ENCODE data around the gene C16orf92. TPM values are rescaled to one million over a fixed set of nuclear protein-coding genes. Genes with fewer than 3 reads are reported as not detected.

The C16orf92 gene
- polyA plus RNA-seq, 1 donor from 2014 or later = not detected

DNA sequence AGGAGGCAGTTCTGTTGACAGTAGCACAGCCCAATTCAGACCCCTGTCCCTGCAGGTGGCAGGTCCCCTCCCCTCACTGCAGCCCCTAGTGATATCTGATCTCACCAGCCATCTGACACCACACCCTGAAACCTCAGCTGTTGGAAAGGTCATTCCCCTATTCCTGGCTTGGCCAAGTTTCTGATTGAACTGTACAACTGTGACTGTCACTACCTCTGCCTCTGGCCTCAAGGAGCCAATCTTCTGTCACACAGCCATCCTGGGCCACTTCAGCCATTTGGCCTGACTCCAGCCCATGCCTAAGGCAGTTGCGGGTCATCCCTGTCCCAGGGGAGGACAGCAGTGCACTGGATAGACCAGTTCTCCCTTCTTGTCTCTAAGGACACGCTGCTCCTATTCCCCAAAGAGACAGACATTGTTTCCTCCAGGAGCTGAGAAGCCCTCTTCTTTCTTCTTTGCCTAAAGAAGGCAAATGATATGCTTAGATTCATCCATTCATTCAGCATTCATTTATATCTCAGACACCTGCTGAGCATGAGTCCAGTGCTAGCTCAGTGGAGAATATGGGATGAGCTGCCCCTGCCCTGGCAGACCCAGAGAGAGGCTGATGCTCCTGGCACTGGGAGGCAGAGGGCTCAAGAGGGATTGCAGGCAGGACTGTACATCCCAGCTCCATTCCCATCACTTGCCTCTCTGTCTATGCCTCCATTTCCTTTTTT is 38.0 kb downstream of the C16orf92 start:
- H3K27me3 ChIP-seq (ENCODE audit: insufficient read depth, low read depth, low read length) = no peaks in the 10 kb centered on the region
- H3K79me2 ChIP-seq (replicated peaks; ENCODE audit: insufficient read depth, low read length) = no peaks in the 10 kb centered on the region
- H3K9me2 ChIP-seq (ENCODE audit: insufficient read depth, low read length) = no peaks in the 10 kb centered on the region
- H2AFZ ChIP-seq (ENCODE audit: low read depth, low read length) = no peak overlapping the region
- no peak overlapping the region for H3K9ac ChIP-seq (ENCODE audit: low read length)
- H3K4me3 ChIP-seq (ENCODE audit: low read length) = no peak overlapping the region
- no peak overlapping the region for H3K4me2 ChIP-seq (ENCODE audit: low read length)
- H3K27ac ChIP-seq (ENCODE audit: low read length) = no peak overlapping the region
- TF ChIP-seq RAD21 (conservative IDR thresholded peaks at IDR 0.05) = no peak
- TF ChIP-seq, protein P1, sequence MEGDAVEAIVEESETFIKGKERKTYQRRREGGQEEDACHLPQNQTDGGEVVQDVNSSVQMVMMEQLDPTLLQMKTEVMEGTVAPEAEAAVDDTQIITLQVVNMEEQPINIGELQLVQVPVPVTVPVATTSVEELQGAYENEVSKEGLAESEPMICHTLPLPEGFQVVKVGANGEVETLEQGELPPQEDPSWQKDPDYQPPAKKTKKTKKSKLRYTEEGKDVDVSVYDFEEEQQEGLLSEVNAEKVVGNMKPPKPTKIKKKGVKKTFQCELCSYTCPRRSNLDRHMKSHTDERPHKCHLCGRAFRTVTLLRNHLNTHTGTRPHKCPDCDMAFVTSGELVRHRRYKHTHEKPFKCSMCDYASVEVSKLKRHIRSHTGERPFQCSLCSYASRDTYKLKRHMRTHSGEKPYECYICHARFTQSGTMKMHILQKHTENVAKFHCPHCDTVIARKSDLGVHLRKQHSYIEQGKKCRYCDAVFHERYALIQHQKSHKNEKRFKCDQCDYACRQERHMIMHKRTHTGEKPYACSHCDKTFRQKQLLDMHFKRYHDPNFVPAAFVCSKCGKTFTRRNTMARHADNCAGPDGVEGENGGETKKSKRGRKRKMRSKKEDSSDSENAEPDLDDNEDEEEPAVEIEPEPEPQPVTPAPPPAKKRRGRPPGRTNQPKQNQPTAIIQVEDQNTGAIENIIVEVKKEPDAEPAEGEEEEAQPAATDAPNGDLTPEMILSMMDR (IDR thresholded peaks at IDR 0.05; ENCODE audit: poor library complexity, severe bottlenecking) = no peak
- no peak for TF ChIP-seq SMC3 (conservative IDR thresholded peaks at IDR 0.05; ENCODE audit: poor library complexity)
- TF ChIP-seq EZH2 (IDR thresholded peaks at IDR 0.05; ENCODE audit: borderline replicate concordance, insufficient read depth, low read length, poor library complexity, severe bottlenecking) = no peak
- TF ChIP-seq TAF1 (IDR thresholded peaks at IDR 0.05; ENCODE audit: low read depth) = no peak
- TF ChIP-seq EP300 (conservative IDR thresholded peaks at IDR 0.05; ENCODE audit: poor library complexity, severe bottlenecking) = no peak
- no peak for TF ChIP-seq POLR2AphosphoS5 (IDR thresholded peaks at IDR 0.05)
- no peaks in the 10 kb centered on the region for H3F3A ChIP-seq (ENCODE audit: insufficient read depth, low read length, poor library complexity, severe bottlenecking)
- H3K36me3 ChIP-seq (ENCODE audit: insufficient read depth, low read length) = no peaks in the 10 kb centered on the region
- H4K20me1 ChIP-seq (ENCODE audit: insufficient read depth) = no peaks in the 10 kb centered on the region
- H3K9me3 ChIP-seq (ENCODE audit: low read length) = no peaks in the 10 kb centered on the region

DNA sequence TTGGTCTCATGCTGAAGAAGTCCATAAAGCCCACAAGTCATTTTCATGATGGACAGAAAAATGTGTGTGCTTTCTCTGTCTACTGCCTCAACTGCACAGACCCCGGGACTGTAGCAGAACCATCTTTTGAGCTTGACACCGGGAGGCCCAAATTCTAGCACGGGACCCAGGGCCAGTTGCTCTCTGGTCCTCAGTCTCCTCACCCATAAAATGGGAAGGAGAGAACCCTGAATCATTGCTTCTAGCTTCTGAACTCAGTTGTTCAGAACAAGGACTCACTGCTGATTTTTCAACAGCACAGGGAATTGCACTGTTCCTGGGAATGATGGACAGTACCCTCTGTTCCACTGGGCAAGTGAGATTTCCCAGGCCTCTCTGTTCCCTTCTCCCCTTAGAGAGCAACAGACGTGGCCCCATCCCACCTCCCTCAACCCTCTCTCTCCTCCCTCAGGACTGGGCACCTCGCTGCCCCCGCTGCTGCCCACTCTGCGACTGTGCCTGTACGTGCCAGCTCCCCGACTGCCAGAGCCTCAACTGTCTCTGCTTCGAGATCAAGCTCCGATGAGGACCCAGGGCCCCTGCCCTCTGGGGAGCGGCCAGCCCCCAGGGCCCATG is 40.4 kb downstream of the C16orf92 start:
- Histone ChIP-seq H3K9ac (ENCODE audit: low read length) (peak overlapping the region; percentile 95), H3K9me2 (ENCODE audit: insufficient read depth, low read length) (no peaks in the 10 kb centered on the region), H4K20me1 (ENCODE audit: insufficient read depth) (no peaks in the 10 kb centered on the region), H3K79me2 (replicated peaks; ENCODE audit: insufficient read depth, low read length) (peaks cover 11% of the 10 kb centered on the region), H3K4me3 (ENCODE audit: low read length) (peak overlapping the region; percentile 97), H3K27me3 (ENCODE audit: insufficient read depth, low read depth, low read length) (no peaks in the 10 kb centered on the region), H3K4me2 (ENCODE audit: low read length) (peak overlapping the region; percentile 83), H3K36me3 (ENCODE audit: insufficient read depth, low read length) (no peaks in the 10 kb centered on the region), H3K27ac (ENCODE audit: low read length) (peak overlapping the region; percentile 94), H2AFZ (ENCODE audit: low read depth, low read length) (no peak overlapping the region), H3K9me3 (ENCODE audit: low read length) (no peaks in the 10 kb centered on the region), H3F3A (ENCODE audit: insufficient read depth, low read length, poor library complexity, severe bottlenecking) (no peaks in the 10 kb centered on the region)
- TF ChIP-seq, protein P1 (IDR thresholded peaks at IDR 0.05; ENCODE audit: poor library complexity, severe bottlenecking) = no peak
- TF ChIP-seq EZH2 (IDR thresholded peaks at IDR 0.05; ENCODE audit: borderline replicate concordance, insufficient read depth, low read length, poor library complexity, severe bottlenecking) = no peak
- TF ChIP-seq RAD21 (conservative IDR thresholded peaks at IDR 0.05) = no peak
- TF ChIP-seq SMC3 (conservative IDR thresholded peaks at IDR 0.05; ENCODE audit: poor library complexity) = no peak
- TF ChIP-seq, protein P2, sequence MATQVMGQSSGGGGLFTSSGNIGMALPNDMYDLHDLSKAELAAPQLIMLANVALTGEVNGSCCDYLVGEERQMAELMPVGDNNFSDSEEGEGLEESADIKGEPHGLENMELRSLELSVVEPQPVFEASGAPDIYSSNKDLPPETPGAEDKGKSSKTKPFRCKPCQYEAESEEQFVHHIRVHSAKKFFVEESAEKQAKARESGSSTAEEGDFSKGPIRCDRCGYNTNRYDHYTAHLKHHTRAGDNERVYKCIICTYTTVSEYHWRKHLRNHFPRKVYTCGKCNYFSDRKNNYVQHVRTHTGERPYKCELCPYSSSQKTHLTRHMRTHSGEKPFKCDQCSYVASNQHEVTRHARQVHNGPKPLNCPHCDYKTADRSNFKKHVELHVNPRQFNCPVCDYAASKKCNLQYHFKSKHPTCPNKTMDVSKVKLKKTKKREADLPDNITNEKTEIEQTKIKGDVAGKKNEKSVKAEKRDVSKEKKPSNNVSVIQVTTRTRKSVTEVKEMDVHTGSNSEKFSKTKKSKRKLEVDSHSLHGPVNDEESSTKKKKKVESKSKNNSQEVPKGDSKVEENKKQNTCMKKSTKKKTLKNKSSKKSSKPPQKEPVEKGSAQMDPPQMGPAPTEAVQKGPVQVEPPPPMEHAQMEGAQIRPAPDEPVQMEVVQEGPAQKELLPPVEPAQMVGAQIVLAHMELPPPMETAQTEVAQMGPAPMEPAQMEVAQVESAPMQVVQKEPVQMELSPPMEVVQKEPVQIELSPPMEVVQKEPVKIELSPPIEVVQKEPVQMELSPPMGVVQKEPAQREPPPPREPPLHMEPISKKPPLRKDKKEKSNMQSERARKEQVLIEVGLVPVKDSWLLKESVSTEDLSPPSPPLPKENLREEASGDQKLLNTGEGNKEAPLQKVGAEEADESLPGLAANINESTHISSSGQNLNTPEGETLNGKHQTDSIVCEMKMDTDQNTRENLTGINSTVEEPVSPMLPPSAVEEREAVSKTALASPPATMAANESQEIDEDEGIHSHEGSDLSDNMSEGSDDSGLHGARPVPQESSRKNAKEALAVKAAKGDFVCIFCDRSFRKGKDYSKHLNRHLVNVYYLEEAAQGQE (IDR thresholded peaks at IDR 0.05; ENCODE audit: borderline replicate concordance) = no peak
- no peak for TF ChIP-seq TAF1 (IDR thresholded peaks at IDR 0.05; ENCODE audit: low read depth)
